H9 (cell line): ENCODE results near the gene OVAAL. TPM values are rescaled to one million over a fixed set of nuclear protein-coding genes. Genes with fewer than 3 reads are reported as not detected.

Experiments
- DNase-seq: peaks from one replicate; pipeline ENCODE4 v3.0.0-alpha.2; 2017
- H2AFZ ChIP-seq: one replicate; pipeline ENCODE4 v1.6.1; 2013; ENCODE audit warnings: mild to moderate bottlenecking, low read length, control low read depth, moderate library complexity
- H2AK5ac ChIP-seq: 2 replicates; pipeline ENCODE4 v1.6.1; 2013; ENCODE audit warnings: low read length, control low read depth, mixed read lengths; ENCODE audit not compliant: insufficient read length
- H2BK120ac ChIP-seq: one replicate; pipeline ENCODE4 v1.6.1; 2013; ENCODE audit warnings: low read depth, mild to moderate bottlenecking, low read length, control low read depth, inconsistent platforms; ENCODE audit not compliant: poor library complexity, severe bottlenecking
- H2BK12ac ChIP-seq: 2 replicates; pipeline ENCODE4 v1.6.1; 2013; ENCODE audit warnings: low read length, control low read depth, mixed read lengths, low read depth; ENCODE audit not compliant: insufficient read length
- H2BK15ac ChIP-seq: 2 replicates; pipeline ENCODE4 v1.6.1; 2013; ENCODE audit warnings: low read depth, low read length, control low read depth
- H2BK20ac ChIP-seq: one replicate; pipeline ENCODE4 v1.6.1; 2013; ENCODE audit warnings: low read depth, mild to moderate bottlenecking, low read length, control low read depth, inconsistent platforms; ENCODE audit not compliant: poor library complexity, severe bottlenecking
- H2BK5ac ChIP-seq: 2 replicates; pipeline ENCODE4 v1.6.1; 2013; ENCODE audit warnings: low read length, control low read depth, mixed read lengths; ENCODE audit not compliant: insufficient read length
- H3K14ac ChIP-seq: 2 replicates; pipeline ENCODE4 v1.6.1; 2013; ENCODE audit warnings: low read length, control low read depth; ENCODE audit not compliant: insufficient read depth
- H3K18ac ChIP-seq: 2 replicates; pipeline ENCODE4 v1.6.1; 2013; ENCODE audit warnings: low read depth, mild to moderate bottlenecking, mixed read lengths, low read length, control low read depth; ENCODE audit not compliant: insufficient read length
- H3K23ac ChIP-seq: 2 replicates; pipeline ENCODE4 v1.6.1; 2013; ENCODE audit warnings: low read length, control low read depth, mixed read lengths, low read depth; ENCODE audit not compliant: insufficient read length
- H3K23me2 ChIP-seq: 2 replicates; pipeline ENCODE4 v1.6.1; 2013; ENCODE audit warnings: low read depth, mild to moderate bottlenecking, mixed read lengths, low read length, control low read depth; ENCODE audit not compliant: insufficient read length, poor library complexity, severe bottlenecking
- H3K27ac ChIP-seq: 2 replicates; pipeline ENCODE4 v1.5.1; 2013; ENCODE audit warnings: low read length, control low read depth, mixed read lengths, low read depth; ENCODE audit not compliant: insufficient read length
- H3K27me3 ChIP-seq: 2 replicates; pipeline ENCODE4 v1.6.1; 2013; ENCODE audit warnings: low read length, control low read depth, inconsistent platforms; ENCODE audit not compliant: insufficient read depth
- H3K4ac ChIP-seq: 2 replicates; pipeline ENCODE4 v1.6.1; 2013; ENCODE audit warnings: low read depth, mild to moderate bottlenecking, control low read depth, inconsistent platforms, low read length, moderate library complexity
- H3K4me1 ChIP-seq: 2 replicates; pipeline ENCODE4 v1.6.1; 2013; ENCODE audit warnings: low read length, control low read depth, inconsistent platforms; ENCODE audit not compliant: insufficient read depth
- H3K4me2 ChIP-seq: 2 replicates; pipeline ENCODE4 v1.6.1; 2013; ENCODE audit warnings: low read length, control low read depth, mixed read lengths; ENCODE audit not compliant: insufficient read length, insufficient read depth
- H3K56ac ChIP-seq: 2 replicates; pipeline ENCODE4 v1.6.1; 2013; ENCODE audit warnings: low read depth, mild to moderate bottlenecking, mixed read lengths, low read length, control low read depth; ENCODE audit not compliant: insufficient read length
- H3K79me1 ChIP-seq: 2 replicates; pipeline ENCODE4 v1.6.1; 2013; ENCODE audit warnings: low read depth, mild to moderate bottlenecking, moderate library complexity, low read length, control low read depth, inconsistent platforms; ENCODE audit not compliant: insufficient read depth, poor library complexity, severe bottlenecking
- H3K79me2 ChIP-seq: 2 replicates; pipeline ENCODE4 v1.6.1; 2013; ENCODE audit warnings: low read length, control low read depth, inconsistent platforms; ENCODE audit not compliant: insufficient read depth
- H3K9ac ChIP-seq: 2 replicates; pipeline ENCODE4 v1.6.1; 2013; ENCODE audit warnings: low read length, control low read depth, mixed read lengths; ENCODE audit not compliant: insufficient read length; ENCODE audit errors: extremely low read depth
- H3K9me3 ChIP-seq: one replicate; pipeline ENCODE4 v1.6.1; 2013; ENCODE audit warnings: low read depth, low read length, inconsistent platforms; ENCODE audit not compliant: control insufficient read depth
- H3T11ph ChIP-seq: one replicate; pipeline ENCODE4 v1.6.1; 2013; ENCODE audit warnings: mild to moderate bottlenecking, low read length, control low read depth, inconsistent platforms
- H4K20me1 ChIP-seq: one replicate; pipeline ENCODE4 v1.6.1; 2013; ENCODE audit not compliant: control insufficient read depth, insufficient read length, insufficient read depth
- H4K5ac ChIP-seq: 2 replicates; pipeline ENCODE4 v1.6.1; 2013; ENCODE audit warnings: low read depth, mild to moderate bottlenecking, mixed read lengths, low read length, control low read depth; ENCODE audit not compliant: insufficient read length
- H4K8ac ChIP-seq: replicated peaks from 2 replicates; pipeline ENCODE4 v1.6.1; 2013; ENCODE audit warnings: low read length, control low read depth, mixed read lengths, low read depth; ENCODE audit not compliant: insufficient read length
- H4K91ac ChIP-seq: 2 replicates; pipeline ENCODE4 v1.6.1; 2013; ENCODE audit warnings: low read depth, mild to moderate bottlenecking, moderate library complexity, mixed read lengths, low read length, control low read depth; ENCODE audit not compliant: insufficient read length
- H3K27ac Mint-ChIP-seq, 3 experiments: 2 replicates in 2 of 3; 3 replicates in 1 of 3; pipeline ENCODE4 v1.8.0; 2020 to 2021; ENCODE audit warnings: mixed read lengths in 3 of 3, mild to moderate bottlenecking in 1 of 3, moderate library complexity in 1 of 3
- H3K27me3 Mint-ChIP-seq: 2 replicates; pipeline ENCODE4 v1.8.0; 2021; ENCODE audit warnings: low read depth, mild to moderate bottlenecking, moderate library complexity, mixed read lengths
- H3K36me3 Mint-ChIP-seq, 3 experiments: 2 replicates in 2 of 3; 3 replicates in 1 of 3; pipeline ENCODE4 v1.8.0; 2020 to 2021; ENCODE audit warnings: low read depth in 3 of 3, mixed read lengths in 3 of 3; ENCODE audit not compliant: insufficient read depth in 1 of 3
- H3K4me1 Mint-ChIP-seq, 2 experiments: 2 replicates each; pipeline ENCODE4 v1.8.0; 2020; ENCODE audit warnings: mixed read lengths in 2 of 2
- H3K4me3 Mint-ChIP-seq, 2 experiments: 2 replicates in 1 of 2; 3 replicates in 1 of 2; pipeline ENCODE4 v1.8.0; 2020 to 2021; ENCODE audit warnings: mild to moderate bottlenecking in 2 of 2, mixed read lengths in 2 of 2, moderate library complexity in 1 of 2
- H3K9me3 Mint-ChIP-seq, 2 experiments: 2 replicates in 1 of 2; 3 replicates in 1 of 2; pipeline ENCODE4 v1.8.0; 2020; ENCODE audit warnings: mild to moderate bottlenecking in 2 of 2, mixed read lengths in 2 of 2, moderate library complexity in 1 of 2
- CTCF ChIP-seq: fragments of 200-600 bp; sonication (generic); conservative IDR thresholded peaks from 3 replicates; pipeline ENCODE4 v1.8.0; 2021; ENCODE audit warnings: antibody characterized with exemption, mild to moderate bottlenecking
- WGBS: extraction: QIAGEN DNeasy Blood & Tissue Kit; methylation state at CpG from one replicate; pipeline ENCODE4 v1.1.7; 2013; ENCODE audit warnings: missing lambda C conversion rate, low lambda C conversion rate, mixed read lengths; ENCODE audit not compliant: insufficient read length; ENCODE audit errors: extremely low coverage; 5-methylcytosine and 5-hydroxymethylcytosine counted together
- total RNA-seq: library from RNA; stranded (reverse); gene quantifications from 2 replicates; pipeline ENCODE4 v1.2.1, GENCODE V29; 2021

OVAAL gene
- total RNA-seq, 1 experiment from 2014 or later, result not detected

- Histone ChIP-seq H3K18ac (no peak overlapping the region), H3K4me1 (no peaks in the 10 kb centered on the region), H3T11ph (no peak overlapping the region), H3K27me3 (no peaks in the 10 kb centered on the region), H3K4me2 (no peak overlapping the region), H3K23ac (no peak overlapping the region), H3K23me2 (no peaks in the 10 kb centered on the region), H3K14ac (no peak overlapping the region), H2BK12ac (no peak overlapping the region), H3K27ac (no peak overlapping the region), H3K9ac (no peak overlapping the region), H3K4ac (no peak overlapping the region), H2BK120ac (no peak overlapping the region), H4K8ac (no peak overlapping the region), H2BK5ac (no peak overlapping the region), H2AK5ac (no peak overlapping the region), H4K5ac (no peak overlapping the region), H3K9me3 (no peaks in the 10 kb centered on the region), H3K79me1 (no peaks in the 10 kb centered on the region), H4K20me1 (no peaks in the 10 kb centered on the region), H2BK20ac (no peak overlapping the region), H2BK15ac (no peak overlapping the region), H4K91ac (no peak overlapping the region), H2AFZ (no peak overlapping the region), H3K79me2 (no peaks in the 10 kb centered on the region), H3K56ac (no peak overlapping the region)
- H3K27ac Mint-ChIP-seq, result no peak overlapping the region
- no peaks in the 10 kb centered on the region for H3K27me3 Mint-ChIP-seq
- no peaks in the 10 kb centered on the region for H3K9me3 Mint-ChIP-seq
- no peak for TF ChIP-seq CTCF
- peaks cover 8 to 9% of the 10 kb centered on the region in 2 experiments; a peak in 3 of 4 replicates for H3K4me1 Mint-ChIP-seq
- H3K36me3 Mint-ChIP-seq, result no peaks in the 10 kb centered on the region
- WGBS, result no CpG with 5 or more reads among the region's 7 CpGs
- DNase-seq, result no peak
- H3K4me3 Mint-ChIP-seq, result no peak overlapping the region
Observed at GRCh38 chr1:180534214-180534613, 24.6 kb upstream of the OVAAL start.
